ENCODE measurements around the gene ZMYM1. TPM values are rescaled to one million over a fixed set of nuclear protein-coding genes. Genes with fewer than 3 reads are reported as not detected.
A peak's percentile ranks its signal among the peaks of the same experiment; 100 is the strongest.
"Not testable (repeated sequence)": the region's sequence is repeated elsewhere in the genome, so short reads cannot be mapped to it uniquely, and the experiment has no call there.

Gene ZMYM1
- total RNA-seq, 1 donor from 2014 or later, result 2.8 TPM

GRCh38 chr1:35112668-35113067, 33.5 kb downstream of the ZMYM1 start:
- no peak overlapping the region for H3K4me3 Mint-ChIP-seq
- intact Hi-C loops (cut with micrococcal nuclease), result no loop called here
- H3K4me1 Mint-ChIP-seq, result no peaks in the 10 kb centered on the region
- no peaks in the 10 kb centered on the region for H3K9me3 Mint-ChIP-seq
- no peaks in the 10 kb centered on the region for H3K36me3 Mint-ChIP-seq (ENCODE audit: low read depth)
- DNase-seq, result no peak
- no peaks in the 10 kb centered on the region for H3K27me3 Mint-ChIP-seq
- no peak overlapping the region for H3K27ac Mint-ChIP-seq

GRCh38 chr1:35115459-35116383, 36.5 kb downstream of the ZMYM1 start:
- DNase-seq, result no peak
- peaks cover 3% of the 10 kb centered on the region for H3K27me3 Mint-ChIP-seq
- no peak overlapping the region for H3K4me3 Mint-ChIP-seq
- H3K4me1 Mint-ChIP-seq, result no peaks in the 10 kb centered on the region
- no peaks in the 10 kb centered on the region for H3K9me3 Mint-ChIP-seq
- H3K27ac Mint-ChIP-seq, result no peak overlapping the region
- H3K36me3 Mint-ChIP-seq (ENCODE audit: low read depth), result peaks cover 2% of the 10 kb centered on the region
- intact Hi-C loops (cut with micrococcal nuclease), result no loop called here

GRCh38 chr1:35120458-35121133, 41.4 kb downstream of the ZMYM1 start:
- H3K27me3 Mint-ChIP-seq, result peaks cover 7% of the 10 kb centered on the region
- peak; percentile 59 for DNase-seq
- peaks cover 2% of the 10 kb centered on the region for H3K36me3 Mint-ChIP-seq (ENCODE audit: low read depth)
- peak overlapping the region; percentile 23 for H3K4me3 Mint-ChIP-seq
- intact Hi-C loops (cut with micrococcal nuclease), result no loop called here
- no peaks in the 10 kb centered on the region for H3K4me1 Mint-ChIP-seq
- H3K27ac Mint-ChIP-seq, result no peak overlapping the region
- H3K9me3 Mint-ChIP-seq, result no peaks in the 10 kb centered on the region

- peaks cover 7% of the 10 kb centered on the region for H3K27me3 Mint-ChIP-seq
- peaks cover 3% of the 10 kb centered on the region for H3K9me3 Mint-ChIP-seq
- intact Hi-C loops (cut with micrococcal nuclease), result no loop called here
These were observed 43.1 kb downstream of the ZMYM1 start for GRCh38 chr1:35122311-35122710.

GRCh38 chr1:35126546-35126945, 47.4 kb downstream of the ZMYM1 start:
- intact Hi-C loops (cut with micrococcal nuclease), result no loop called here
- H3K27me3 Mint-ChIP-seq, result peaks cover 3% of the 10 kb centered on the region
- H3K9me3 Mint-ChIP-seq, result peaks cover 9% of the 10 kb centered on the region
- DNase-seq, result no peak
- no peak overlapping the region for H3K27ac Mint-ChIP-seq
- H3K4me1 Mint-ChIP-seq, result no peaks in the 10 kb centered on the region
- no peaks in the 10 kb centered on the region for H3K36me3 Mint-ChIP-seq (ENCODE audit: low read depth)
- no peak overlapping the region for H3K4me3 Mint-ChIP-seq

More at GRCh38 chr1:35122311-35122710, 43.1 kb downstream of the ZMYM1 start:
- Mint-ChIP-seq H3K27ac (no peak overlapping the region), H3K4me1 (no peaks in the 10 kb centered on the region), H3K4me3 (no peak overlapping the region), H3K36me3 (ENCODE audit: low read depth) (peaks cover 2% of the 10 kb centered on the region)
- DNase-seq, result no peak

- H3K36me3 Mint-ChIP-seq (ENCODE audit: low read depth), result no peaks in the 10 kb centered on the region
- H3K4me1 Mint-ChIP-seq, result no peaks in the 10 kb centered on the region
These were observed 49.9 kb downstream of the ZMYM1 start for GRCh38 chr1:35129080-35129479.

GRCh38 chr1:35136780-35137179, 57.6 kb downstream of the ZMYM1 start:
- no peaks in the 10 kb centered on the region for H3K4me1 Mint-ChIP-seq
- H3K27me3 Mint-ChIP-seq, result peaks cover 8% of the 10 kb centered on the region
- no peak overlapping the region for H3K27ac Mint-ChIP-seq
- H3K36me3 Mint-ChIP-seq (ENCODE audit: low read depth), result no peaks in the 10 kb centered on the region
- no peaks in the 10 kb centered on the region for H3K9me3 Mint-ChIP-seq
- intact Hi-C loops (cut with micrococcal nuclease), result no loop called here
- no peak for DNase-seq
- no peak overlapping the region for H3K4me3 Mint-ChIP-seq

More at GRCh38 chr1:35129080-35129479, 49.9 kb downstream of the ZMYM1 start:
- intact Hi-C loops (cut with micrococcal nuclease), result no loop called here
- Mint-ChIP-seq H3K27ac (no peak overlapping the region), H3K27me3 (no peaks in the 10 kb centered on the region), H3K4me3 (no peak overlapping the region), H3K9me3 (peaks cover 9% of the 10 kb centered on the region)
- DNase-seq, result no peak

GRCh38 chr1:35137590-35137989, 58.4 kb downstream of the ZMYM1 start:
- H3K36me3 Mint-ChIP-seq (ENCODE audit: low read depth); H3K9me3 Mint-ChIP-seq; DNase-seq; H3K4me1 Mint-ChIP-seq; H3K4me3 Mint-ChIP-seq; H3K27ac Mint-ChIP-seq; intact Hi-C loops (cut with micrococcal nuclease): not testable (repeated sequence)
- peaks cover 10% of the 10 kb centered on the region for H3K27me3 Mint-ChIP-seq

GRCh38 chr1:35142294-35142693, 63.1 kb downstream of the ZMYM1 start:
- H3K4me1 Mint-ChIP-seq; DNase-seq; intact Hi-C loops (cut with micrococcal nuclease); H3K27ac Mint-ChIP-seq; H3K9me3 Mint-ChIP-seq; H3K4me3 Mint-ChIP-seq; H3K36me3 Mint-ChIP-seq (ENCODE audit: low read depth); H3K27me3 Mint-ChIP-seq: not testable (repeated sequence)

GRCh38 chr1:35142728-35143127, 63.5 kb downstream of the ZMYM1 start:
- H3K27me3 Mint-ChIP-seq; H3K27ac Mint-ChIP-seq; H3K4me3 Mint-ChIP-seq; intact Hi-C loops (cut with micrococcal nuclease); H3K4me1 Mint-ChIP-seq; H3K9me3 Mint-ChIP-seq; DNase-seq; H3K36me3 Mint-ChIP-seq (ENCODE audit: low read depth): not testable (repeated sequence)

- Mint-ChIP-seq H3K4me1 (peaks cover 3% of the 10 kb centered on the region), H3K9me3 (no peaks in the 10 kb centered on the region), H3K27me3 (peaks cover 10% of the 10 kb centered on the region), H3K27ac (no peak overlapping the region), H3K4me3 (no peak overlapping the region), H3K36me3 (ENCODE audit: low read depth) (no peaks in the 10 kb centered on the region)
- DNase-seq, result no peak
- intact Hi-C loops (cut with micrococcal nuclease), result no loop called here
These were observed 64.7 kb downstream of the ZMYM1 start for GRCh38 chr1:35143737-35144508.

- H3K36me3 Mint-ChIP-seq (ENCODE audit: low read depth); H3K9me3 Mint-ChIP-seq; H3K27ac Mint-ChIP-seq; H3K4me1 Mint-ChIP-seq; intact Hi-C loops (cut with micrococcal nuclease); H3K4me3 Mint-ChIP-seq; H3K27me3 Mint-ChIP-seq: not testable (repeated sequence)
- DNase-seq, result peak; percentile 62
These were observed 66.8 kb downstream of the ZMYM1 start for GRCh38 chr1:35145892-35146549.

- Mint-ChIP-seq H3K9me3 (no peaks in the 10 kb centered on the region), H3K4me1 (no peaks in the 10 kb centered on the region), H3K4me3 (no peak overlapping the region), H3K27ac (no peak overlapping the region), H3K36me3 (ENCODE audit: low read depth) (no peaks in the 10 kb centered on the region), H3K27me3 (no peaks in the 10 kb centered on the region)
- DNase-seq, result no peak
- intact Hi-C loops (cut with micrococcal nuclease), result no loop called here
These were observed 72.0 kb downstream of the ZMYM1 start for GRCh38 chr1:35151220-35151619.
